OCI-M2 (cell line): ENCODE results near the gene SLIT1.

Source experiments
- DNase-seq: peaks from one replicate; lab custom pipeline; 2025; ENCODE audit not compliant: unreplicated experiment; lab: John Stamatoyannopoulos, UW

Gene SLIT1

DNA sequence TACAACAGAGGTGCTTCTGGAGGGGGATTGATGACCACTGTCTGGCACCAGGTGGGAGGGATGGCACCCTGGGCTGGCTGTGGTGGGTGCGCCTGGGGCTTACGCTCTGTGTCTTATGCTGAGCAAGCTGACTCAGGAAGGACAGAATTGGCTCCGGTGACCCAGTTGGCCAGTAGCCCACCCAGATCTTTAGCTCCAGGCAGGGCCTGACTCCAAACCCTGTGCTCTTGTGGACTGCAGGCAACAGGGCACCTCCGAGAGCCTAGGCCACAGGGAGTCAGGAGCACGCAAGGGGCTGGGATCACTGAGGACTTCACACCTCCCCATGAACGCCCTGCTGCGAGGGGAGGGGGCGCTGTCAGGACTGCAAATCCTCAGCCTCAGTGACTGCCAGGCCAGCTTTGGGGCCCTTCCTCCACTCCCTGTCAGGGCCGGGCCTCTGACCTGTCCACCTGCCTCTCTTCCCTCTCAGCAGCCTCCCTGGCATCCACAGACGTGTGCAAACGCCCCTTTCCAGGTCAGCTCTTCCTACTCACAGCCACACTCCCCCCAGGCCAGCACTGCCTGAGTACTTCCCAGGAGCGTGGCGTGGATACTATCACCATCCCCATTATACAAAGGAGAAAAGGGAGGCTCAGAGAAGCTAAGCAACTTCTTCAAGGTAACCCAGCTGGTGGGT is 118.7 kb downstream of the SLIT1 start:
- no peak for DNase-seq

DNA sequence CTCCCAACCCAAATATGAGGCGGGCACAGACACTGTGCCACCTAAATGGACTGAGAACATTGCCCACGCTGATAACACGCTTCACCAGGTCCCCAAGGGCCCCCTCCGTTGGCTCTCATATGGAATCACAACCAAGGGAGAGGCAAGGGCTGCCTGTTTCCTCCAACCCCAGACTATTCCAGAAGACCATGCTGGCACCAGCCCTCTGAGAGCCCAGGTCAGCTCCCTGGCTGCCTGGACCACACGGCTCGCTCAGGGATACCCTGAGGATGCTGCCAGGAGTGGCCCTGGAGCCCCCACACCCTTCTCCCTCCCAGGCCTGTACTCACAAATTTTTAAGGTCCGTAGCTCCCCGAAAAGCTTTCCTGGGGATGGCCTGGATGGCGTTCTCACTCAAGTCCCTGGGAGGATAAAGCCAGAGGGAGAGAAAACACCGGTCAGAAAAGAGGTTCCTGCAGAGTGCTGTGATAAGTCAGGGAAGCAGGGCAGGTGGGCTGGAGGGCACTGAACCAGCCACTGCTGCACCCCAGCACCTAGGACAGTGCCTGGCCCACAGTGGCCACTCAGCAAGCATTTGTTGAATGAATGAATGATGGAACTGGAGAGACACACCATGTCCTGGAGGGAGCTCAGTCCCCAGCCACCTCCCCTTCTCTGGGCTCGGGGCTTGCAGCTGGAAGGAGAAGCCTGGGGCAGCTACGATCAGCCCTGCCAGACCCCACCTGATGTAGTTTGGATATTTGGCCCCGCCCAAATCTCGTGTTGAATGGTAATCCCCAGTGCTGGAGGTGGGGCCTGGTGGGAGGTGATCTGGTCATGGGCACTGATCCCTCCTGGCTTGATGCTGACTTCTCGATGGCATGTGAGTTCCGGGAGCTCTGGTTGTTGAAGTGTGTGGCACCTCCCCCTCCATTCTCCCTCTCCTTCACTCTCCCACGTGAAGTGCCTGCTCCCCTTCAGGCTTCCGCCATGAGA is 119.8 kb downstream of the SLIT1 start:
- no peak for DNase-seq

DNA sequence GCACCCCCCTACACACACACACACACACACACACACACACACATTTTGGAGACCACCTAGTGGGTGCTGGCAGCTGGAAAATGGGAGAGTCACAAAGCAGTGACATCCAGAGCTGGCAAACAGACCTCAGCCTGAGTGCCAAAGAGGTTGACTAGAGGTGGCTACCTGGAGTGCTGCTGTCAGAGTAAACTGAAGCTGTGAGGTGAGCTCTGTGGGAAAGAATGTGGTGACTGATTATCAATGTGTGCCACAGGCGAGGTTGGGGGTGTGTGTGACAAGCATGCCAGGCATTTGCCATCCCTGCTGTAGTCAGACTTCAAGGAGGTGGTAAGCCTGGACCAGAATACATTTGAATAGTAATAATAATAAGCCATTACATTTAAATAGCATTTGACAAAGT is 120.6 kb downstream of the SLIT1 start:
- DNase-seq, result no peak

DNA sequence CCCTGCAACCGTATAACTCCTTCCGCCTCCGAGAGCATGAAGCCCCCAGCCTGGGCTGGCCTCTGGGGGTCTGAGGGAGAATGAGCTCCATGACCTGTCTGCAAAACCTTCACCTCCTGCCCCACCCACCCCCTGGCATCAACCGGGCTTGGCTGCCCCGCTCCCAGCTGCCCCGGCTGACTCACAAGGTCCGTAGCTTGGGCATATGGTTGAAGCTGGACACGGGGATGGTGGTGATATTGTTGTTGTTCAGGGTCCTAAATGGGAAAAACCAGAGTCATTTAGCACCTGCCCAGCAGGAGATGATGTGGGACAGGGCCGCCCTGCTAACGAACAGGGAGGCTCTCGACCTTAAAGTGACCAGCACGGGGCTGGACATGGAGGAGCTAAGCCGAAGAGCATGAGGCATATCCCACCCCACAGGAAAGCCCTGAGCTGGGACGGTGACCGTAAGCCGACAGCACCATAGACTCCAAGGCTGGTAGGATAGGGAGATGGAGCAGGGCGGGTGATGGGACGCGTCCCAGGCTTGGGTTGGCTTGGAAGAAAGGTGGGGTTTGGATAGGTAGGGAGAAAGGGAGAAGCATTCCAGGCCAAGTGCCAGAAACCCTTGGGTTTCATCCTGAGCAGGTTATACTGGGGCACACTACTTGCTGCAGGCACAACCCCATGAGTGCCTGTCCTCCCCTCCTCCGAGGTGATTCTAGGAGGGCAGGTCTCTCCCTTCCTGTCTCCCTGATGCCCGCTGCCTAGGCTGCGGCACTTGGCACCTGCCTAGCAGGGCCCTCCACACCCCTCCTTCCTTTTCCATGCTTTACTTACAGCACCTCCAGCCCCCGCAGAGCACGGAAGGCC is 121.5 kb downstream of the SLIT1 start:
- no peak for DNase-seq

DNA sequence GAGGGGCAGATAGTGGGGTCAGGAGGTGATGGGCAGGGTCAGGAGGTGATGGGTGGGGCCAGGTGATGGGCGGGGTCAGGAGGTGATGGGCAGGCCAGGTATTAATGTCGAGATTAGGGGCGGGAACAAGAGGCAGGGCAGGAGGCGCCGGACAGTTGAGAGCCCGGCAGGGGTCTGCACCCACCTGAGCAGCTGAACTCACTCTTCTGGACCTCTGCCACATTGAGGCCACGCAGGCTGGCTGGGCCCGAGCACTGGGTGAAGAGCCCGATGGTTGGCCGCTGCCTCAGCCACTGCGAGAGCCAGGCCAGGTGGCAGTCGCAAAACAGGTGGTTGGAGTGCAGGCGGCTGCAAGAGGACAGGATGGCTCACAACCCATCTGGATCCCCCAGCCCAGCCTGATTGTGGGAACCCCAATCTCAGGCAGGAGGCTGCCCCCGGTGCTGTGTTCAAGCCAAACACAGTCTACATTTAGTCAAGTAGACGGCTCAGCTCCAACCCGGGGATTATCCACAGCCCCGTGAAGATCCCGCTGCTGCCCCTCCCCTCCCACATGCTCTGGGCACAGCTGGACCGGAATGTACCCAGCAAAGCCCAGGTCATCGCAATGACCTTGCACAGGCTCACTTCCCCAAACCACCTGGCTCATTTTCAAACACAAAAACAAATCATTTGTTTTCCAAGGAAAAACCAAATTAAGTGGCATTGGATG is 122.3 kb downstream of the SLIT1 start:
- no peak for DNase-seq

DNA sequence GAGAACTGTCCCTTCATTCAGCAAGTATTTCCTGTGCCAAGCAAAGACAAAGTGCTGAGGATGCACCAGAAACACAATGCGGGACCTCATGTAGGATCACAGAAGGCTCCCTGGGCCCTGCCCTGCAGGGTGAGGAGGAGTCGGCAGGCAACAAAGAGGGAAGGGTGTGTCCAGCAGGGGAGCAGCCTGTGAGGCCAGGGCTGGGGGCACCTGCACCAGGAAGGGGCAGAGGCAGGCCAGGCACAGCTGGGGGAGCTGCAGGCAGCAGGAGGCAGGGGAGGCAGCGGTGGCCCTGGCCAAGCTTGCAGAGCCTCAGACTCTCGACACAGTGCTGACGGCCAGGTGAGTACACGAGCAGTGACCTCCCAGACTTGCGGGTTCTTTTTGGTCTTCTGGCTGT is 123.3 kb downstream of the SLIT1 start:
- DNase-seq, result no peak

DNA sequence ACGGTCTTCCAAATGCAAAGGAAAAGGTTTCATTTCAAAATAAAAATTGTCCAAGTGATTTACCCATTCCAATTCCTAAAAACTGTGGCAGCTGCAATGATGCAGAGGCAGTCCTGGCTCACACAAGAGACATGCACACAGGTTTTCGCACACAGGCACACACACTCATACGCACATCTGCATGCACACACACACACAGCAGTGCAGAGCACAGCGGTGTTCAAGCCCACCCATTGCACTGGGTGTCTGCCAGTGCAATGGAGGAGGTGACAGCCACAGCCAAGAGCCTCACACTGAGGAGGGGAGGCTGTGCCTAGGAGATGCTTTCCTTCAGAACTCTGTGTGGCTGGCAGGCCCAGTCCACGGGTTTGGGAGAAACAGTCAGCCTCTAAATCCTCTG is 123.7 kb downstream of the SLIT1 start:
- no peak for DNase-seq

DNA sequence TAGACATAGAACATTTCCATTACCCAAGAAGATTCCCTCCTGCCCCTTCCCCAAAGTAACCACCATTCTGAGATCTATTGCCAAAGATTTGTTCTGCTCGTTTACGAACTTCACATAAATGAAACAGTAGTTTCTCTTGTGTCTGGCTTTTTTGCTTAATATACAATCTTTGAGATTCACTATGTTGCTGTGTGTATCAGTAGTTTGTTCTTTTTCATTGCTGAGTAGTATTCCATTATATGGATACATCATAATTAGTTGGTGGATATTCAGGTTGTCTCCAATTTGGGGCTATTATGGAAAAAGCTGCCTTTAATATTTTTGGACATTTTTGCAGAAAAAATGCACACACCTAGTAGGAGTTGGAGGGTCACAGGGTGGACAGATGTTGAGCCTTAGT is 124.3 kb downstream of the SLIT1 start:
- no peak for DNase-seq

DNA sequence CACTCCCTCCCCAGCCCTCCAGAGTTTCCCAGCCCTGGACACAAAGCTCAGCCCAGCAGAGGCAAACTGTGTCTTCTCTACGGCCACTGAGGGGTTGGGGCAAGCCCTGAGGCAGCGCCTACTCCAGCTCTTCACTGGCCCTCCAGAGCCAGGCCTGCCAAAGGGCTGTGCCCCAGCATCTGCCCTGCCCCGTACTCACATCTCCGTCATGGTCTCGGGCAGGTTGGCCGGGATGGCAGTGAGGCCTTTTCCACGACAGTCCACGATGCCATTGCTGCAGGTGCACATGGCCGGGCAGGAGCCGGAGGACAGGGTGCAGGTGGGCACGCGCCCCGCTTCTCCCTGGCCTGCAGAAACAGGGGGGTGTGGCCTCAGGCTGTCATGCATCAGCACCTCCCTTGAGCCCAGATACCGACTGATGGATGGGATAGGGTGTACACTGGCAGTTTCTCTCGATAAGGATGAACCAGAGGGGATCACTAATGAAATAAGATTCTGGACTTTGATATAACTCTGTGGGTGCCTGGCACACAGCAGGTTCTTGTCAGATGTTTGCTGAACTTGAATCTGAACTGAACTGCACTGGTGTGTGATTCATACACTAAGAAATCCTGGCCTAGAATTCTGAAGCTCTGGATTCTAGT is 125.2 kb downstream of the SLIT1 start:
- no peak for DNase-seq

DNA sequence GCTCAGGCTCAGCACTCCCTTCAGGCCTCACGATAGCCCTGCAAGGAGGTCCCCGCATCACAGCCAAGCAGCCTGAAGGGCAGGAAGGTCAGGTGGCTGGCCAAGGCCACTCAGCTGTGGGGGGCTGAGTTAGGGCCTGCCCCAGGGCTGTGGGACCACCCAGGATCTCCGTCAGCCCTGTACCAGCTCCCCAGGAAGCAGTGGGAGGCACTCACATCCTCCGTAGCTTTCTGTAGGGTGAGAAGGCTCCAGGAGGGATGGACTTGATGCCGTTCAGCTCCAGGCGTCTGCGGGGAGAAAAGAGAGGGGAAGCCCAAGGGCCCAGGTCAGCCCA is 125.9 kb downstream of the SLIT1 start:
- no peak for DNase-seq

DNA sequence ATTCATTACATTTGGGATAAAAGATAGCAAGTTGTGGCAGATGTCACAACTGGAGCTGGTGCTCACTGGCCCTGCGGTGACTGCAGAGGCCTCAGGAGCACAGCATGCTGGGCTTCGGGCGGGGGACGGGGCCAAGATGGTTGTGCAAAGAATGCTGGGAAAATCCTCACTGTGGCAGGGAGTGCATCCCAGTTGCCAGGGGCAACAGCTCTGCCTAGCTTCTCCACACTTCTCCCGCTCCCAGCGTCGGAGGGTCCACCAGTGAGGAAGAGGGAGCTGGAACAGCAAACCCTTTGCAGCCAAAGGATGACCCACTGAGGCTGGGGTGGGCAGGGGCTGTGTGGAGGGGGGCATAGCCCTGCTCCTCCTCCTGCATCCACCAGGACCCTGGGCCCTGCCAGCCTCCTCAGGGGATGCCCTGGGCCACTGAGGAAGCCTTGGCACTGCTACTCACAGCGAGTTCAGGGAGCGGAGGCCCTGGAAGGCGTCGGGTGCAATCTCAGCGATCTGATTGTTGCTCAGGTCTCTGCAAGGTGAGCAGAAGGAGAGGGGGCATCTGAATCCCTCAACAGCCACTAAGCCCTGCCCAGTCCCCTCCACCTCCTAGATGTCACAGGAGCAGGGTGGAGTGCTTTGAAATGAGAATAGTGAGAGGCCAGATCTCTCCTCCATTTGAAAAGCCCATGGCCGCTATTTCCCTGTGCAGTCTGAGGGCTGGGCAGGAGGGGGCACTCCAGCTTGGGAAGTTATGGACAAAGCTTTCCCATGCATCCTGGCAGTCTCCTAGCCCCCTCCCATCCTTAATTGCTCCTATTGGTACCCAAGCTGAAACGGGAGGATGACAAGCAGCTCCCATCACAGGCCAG is 126.5 kb downstream of the SLIT1 start:
- no peak for DNase-seq

DNA sequence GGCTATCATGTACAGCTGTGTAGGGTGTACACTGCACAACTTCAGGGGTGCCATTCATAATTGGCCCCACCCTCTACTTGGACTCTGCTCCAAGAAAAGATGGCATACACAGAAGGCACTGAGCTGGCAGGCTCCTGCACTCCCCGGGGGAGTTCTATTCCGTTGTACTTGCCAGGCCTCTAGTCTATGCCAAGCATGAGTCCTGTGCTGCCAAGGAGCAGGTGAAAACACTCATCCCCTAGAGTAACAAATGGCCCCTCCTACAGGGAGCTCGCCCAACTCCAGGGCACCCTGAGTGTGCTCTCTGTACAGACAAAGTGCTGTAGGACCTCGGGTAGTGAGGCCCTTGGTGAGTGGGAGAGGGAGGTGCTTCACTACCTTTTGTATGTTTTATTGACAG is 127.2 kb downstream of the SLIT1 start:
- no peak for DNase-seq

DNA sequence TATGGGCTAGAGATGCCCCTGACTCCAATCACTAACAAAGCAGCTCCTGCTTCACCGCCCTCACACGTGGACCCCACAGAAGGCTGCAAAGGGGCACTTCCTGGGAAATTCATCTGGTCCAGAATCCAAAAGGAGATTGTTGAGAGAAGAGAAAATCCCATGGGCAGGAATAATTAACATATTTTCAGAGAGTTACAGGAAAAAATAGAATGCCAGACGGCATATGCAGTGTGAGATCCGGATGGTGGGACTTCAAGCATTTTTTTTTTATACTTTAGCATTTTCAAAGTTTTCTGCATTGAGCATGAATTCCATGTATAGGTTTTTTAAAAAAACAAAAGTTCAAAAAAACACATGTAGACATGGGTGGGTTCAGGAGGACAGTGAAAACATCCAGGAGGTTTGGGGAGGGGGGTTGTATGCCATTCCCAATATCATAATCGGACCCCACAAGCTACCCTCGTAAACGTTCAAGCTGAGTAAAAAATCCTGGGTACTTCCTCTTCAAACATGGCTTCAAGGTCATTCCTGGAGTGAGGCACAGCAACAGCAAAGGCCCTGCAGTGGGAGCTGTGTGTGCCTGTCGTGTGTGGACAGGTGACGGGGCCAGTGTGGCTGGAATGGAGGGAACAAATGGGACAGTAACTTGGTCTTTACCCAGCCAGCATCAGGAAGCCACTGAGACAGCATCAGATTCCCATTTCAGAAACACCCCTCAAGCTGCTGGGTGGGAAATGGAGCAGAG is 128.1 kb downstream of the SLIT1 start:
- DNase-seq, result no peak

DNA sequence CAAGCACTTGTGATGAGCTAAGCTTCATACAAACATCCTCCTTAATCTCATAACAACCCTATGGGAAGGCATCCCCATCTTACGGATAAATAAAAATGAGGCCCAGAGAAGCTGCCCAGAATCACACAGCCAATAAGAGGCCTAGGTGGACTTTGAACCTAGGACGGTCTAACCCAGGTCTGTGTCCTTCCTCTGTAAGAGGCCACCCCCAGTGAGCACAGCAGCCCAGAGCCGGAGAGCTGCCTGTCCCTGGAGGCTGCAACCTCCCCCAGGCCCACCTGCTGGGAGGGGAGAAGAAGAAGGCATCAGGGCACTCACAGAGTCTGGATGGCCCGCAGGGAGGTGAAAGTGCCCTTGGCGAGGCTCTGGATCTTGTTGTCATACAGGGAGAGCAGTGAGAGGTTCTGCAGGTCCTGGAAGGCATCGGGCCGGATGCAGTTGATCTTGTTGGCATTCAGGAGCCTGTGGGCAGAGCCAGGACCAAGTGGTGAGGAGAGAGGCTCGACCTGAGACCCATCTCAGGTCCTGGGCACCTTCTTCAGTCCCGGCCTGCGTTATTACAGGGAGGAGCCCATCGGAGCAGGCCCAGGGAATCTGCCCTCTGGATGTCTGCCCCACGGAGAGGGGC is 129.6 kb downstream of the SLIT1 start:
- no peak for DNase-seq

DNA sequence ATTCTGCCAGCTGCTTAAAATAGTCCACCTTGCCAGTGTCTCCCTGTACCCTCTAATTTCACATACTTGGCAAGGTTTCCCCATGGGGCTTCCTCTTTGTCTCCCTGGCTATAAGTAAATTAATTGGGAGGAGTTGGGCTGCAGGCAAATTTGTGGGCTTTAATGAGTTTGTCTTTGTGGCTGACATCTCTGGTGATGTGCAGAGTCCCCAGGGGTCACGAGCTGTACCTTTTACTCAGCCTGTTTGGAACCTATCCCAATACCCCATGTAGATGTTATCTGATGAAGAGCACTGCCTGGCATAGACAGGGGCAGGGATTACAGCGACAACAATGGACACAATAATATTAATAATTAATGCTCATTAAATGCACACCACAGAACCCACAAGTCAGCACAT is 132.5 kb downstream of the SLIT1 start:
- DNase-seq, result no peak

DNA sequence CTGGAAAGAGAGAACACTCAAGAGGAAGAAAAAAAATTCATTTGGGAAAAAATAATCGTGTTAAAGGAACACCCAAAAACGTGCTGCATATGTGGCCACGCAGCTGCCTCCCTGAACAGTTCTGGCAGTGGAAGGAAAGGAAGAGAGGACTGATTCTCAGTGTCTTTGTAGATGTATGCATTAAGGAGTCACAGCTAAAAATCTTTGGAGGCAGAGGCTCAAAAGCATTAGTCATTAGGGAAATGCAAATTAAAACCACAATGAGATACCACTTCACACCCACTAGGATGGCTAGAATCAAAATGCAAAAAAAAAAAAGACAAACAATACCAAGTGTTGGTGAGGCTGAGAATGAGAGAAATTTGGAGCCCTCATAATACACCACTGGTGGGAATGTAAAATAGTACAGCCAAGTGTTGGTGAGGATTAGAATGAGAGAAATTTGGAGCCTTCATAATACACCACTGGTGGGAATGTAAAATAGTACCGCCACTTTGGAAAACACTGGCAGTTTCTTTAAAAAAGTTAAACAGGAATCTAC is 134.7 kb downstream of the SLIT1 start:
- no peak for DNase-seq

DNA sequence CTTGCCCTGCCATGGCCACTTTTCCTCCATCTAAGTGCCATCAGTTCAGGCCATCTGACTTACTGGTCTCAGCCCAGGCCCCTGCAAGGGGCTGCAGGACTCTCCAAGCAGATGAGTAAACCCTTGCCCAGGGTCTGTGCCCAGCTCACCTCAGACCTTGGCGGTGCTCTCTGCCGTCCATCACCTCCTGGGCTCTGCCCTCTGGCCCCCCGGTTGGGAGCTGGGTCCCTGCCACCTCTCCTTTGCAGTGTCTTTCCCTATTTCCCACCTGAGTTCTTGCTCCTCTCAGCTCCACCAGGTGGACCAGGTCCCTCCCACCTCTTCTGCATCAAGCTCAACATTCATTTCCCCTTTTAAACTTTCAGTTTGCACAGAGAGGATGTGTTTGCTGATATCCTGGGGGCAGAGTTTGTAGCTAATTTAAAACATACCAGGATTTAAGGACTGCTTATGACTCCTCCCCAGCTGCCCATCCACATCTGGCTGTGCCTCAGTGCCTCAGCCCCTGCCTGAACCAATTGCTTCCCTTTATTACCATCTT is 135.5 kb downstream of the SLIT1 start:
- DNase-seq, result no peak

DNA sequence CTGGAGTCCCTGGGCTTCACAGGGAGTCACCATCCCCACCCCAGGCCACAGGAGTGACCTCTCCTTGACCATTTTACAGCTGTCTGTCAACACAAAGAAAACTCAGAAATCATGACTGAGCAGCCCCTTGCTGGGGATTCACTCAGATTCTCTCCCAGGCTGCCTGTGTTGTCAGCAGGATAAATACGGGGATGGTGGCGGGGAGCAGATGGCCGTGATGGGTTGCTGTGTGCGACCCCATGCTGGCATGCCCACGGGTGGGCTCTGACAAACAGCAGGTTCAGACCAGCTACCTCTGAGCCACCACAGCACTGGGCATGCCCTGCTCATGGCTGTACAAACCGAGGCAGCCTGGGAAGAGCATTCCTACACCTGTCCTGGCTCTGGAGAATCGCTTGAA is 136.1 kb downstream of the SLIT1 start:
- no peak for DNase-seq
